GM04504 (cell line): Measurements from ENCODE around the gene PLD4.
"Not testable (repeated sequence)": the region's sequence is repeated elsewhere in the genome, so short reads cannot be mapped to it uniquely, and the experiment has no call there.

Source experiments
- DNase-seq: peaks from one replicate; pipeline ENCODE4 v3.0.0-alpha.2; 2012; ENCODE audit warnings: low read depth

Gene PLD4

GRCh38 chr14:104885973-104886689 lies 38.5 kb upstream of the PLD4 start:
- DNase-seq, result no peak

- DNase-seq, result no peak
Measured at GRCh38 chr14:104886690-104887622, 37.7 kb upstream of the PLD4 start.

- DNase-seq, result no peak
Measured at GRCh38 chr14:104887623-104888488, 36.8 kb upstream of the PLD4 start.

- no peak for DNase-seq
Measured at GRCh38 chr14:104888489-104889374, 35.9 kb upstream of the PLD4 start.

- DNase-seq, result no peak
Measured at GRCh38 chr14:104889375-104889757, 35.3 kb upstream of the PLD4 start.

GRCh38 chr14:104890292-104890691 lies 34.4 kb upstream of the PLD4 start:
- not testable (repeated sequence) for DNase-seq

- no peak for DNase-seq
Measured at GRCh38 chr14:104891121-104891551, 33.5 kb upstream of the PLD4 start.

- DNase-seq, result no peak
Measured at GRCh38 chr14:104891664-104892530, 32.8 kb upstream of the PLD4 start.

GRCh38 chr14:104892531-104893434 lies 31.9 kb upstream of the PLD4 start:
- DNase-seq, result no peak

GRCh38 chr14:104893435-104894207 lies 31.1 kb upstream of the PLD4 start:
- DNase-seq, result no peak

GRCh38 chr14:104894331-104895206 lies 30.1 kb upstream of the PLD4 start:
- DNase-seq, result no peak

GRCh38 chr14:104895207-104895785 lies 29.4 kb upstream of the PLD4 start:
- DNase-seq, result no peak

GRCh38 chr14:104895786-104896661 lies 28.7 kb upstream of the PLD4 start:
- DNase-seq, result no peak

- no peak for DNase-seq
Measured at GRCh38 chr14:104897330-104898194, 27.1 kb upstream of the PLD4 start.

GRCh38 chr14:104898195-104898558 lies 26.5 kb upstream of the PLD4 start:
- no peak for DNase-seq
